Gastrocnemius medialis (tissue), 4 donors: ENCODE results near the gene SPARC.
"Not testable (repeated sequence)": the region's sequence is repeated elsewhere in the genome, so short reads cannot be mapped to it uniquely, and the experiment has no call there.

Source experiments
- POLR2A ChIP-seq, 2 donors: fragments of 450-650 bp; IDR thresholded peaks; one replicate each; pipeline ENCODE4 v1.6.1; 2017; ENCODE audit warnings: antibody characterized with exemption in 2 of 2, mild to moderate bottlenecking in 2 of 2, moderate library complexity in 2 of 2
- TF ChIP-seq, protein P1 (sequence below), 5 experiments: fragments of 450-650 bp in 3 of 5; fragments of 200-600 bp in 2 of 5; sonication (generic) in 2 of 5; IDR thresholded peaks in 4 of 5; conservative IDR thresholded peaks in 1 of 5; 1 replicate in 4 of 5; 2 replicates in 1 of 5; pipeline ENCODE4 v1.5.1; 2016 to 2019; ENCODE audit warnings: antibody characterized with exemption in 5 of 5, mild to moderate bottlenecking in 3 of 5, moderate library complexity in 3 of 5

DNA sequence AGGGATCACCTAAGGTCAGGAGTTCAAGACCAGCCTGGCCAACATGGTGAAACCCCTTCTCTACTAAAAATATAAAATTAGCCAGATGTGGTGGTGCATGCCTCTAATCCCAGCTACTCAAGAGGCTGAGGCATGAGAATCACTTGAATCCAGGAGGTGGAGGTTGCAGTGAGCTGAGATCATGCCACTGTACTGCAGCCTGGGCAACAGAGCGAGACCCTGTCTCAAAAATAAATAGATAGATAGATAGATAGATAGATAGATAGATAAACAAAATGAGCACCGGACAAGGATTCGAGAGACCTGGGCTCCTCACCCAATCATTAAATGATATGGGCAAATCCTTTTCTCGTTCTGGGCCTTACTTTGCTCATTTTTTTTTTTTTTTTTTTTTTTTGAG, 11.4 kb upstream of the SPARC start:
- not testable (repeated sequence) for TF ChIP-seq POLR2A (IDR thresholded peaks at IDR 0.05)
- TF ChIP-seq, protein P1, sequence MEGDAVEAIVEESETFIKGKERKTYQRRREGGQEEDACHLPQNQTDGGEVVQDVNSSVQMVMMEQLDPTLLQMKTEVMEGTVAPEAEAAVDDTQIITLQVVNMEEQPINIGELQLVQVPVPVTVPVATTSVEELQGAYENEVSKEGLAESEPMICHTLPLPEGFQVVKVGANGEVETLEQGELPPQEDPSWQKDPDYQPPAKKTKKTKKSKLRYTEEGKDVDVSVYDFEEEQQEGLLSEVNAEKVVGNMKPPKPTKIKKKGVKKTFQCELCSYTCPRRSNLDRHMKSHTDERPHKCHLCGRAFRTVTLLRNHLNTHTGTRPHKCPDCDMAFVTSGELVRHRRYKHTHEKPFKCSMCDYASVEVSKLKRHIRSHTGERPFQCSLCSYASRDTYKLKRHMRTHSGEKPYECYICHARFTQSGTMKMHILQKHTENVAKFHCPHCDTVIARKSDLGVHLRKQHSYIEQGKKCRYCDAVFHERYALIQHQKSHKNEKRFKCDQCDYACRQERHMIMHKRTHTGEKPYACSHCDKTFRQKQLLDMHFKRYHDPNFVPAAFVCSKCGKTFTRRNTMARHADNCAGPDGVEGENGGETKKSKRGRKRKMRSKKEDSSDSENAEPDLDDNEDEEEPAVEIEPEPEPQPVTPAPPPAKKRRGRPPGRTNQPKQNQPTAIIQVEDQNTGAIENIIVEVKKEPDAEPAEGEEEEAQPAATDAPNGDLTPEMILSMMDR (IDR thresholded peaks at IDR 0.05 in 4 of 5, conservative IDR thresholded peaks at IDR 0.05 in 1 of 5) = not testable (repeated sequence)
